ENCODE measurements around the gene MMP8.

The MMP8 gene

GRCh38 chr11:102719620-102720277 lies 5.0 kb downstream of the MMP8 start:
- DNase-seq, result no peak

GRCh38 chr11:102717280-102717679 lies 7.5 kb downstream of the MMP8 start:
- no peak for DNase-seq

GRCh38 chr11:102716527-102716926 lies 8.2 kb downstream of the MMP8 start:
- DNase-seq, result no peak

- no peak for DNase-seq
Measured at GRCh38 chr11:102712137-102712536, 12.6 kb downstream of the MMP8 start.

GRCh38 chr11:102709201-102709945 lies 15.4 kb downstream of the MMP8 start:
- no peak for DNase-seq

- DNase-seq, result no peak
Measured at GRCh38 chr11:102708654-102709053, 16.1 kb downstream of the MMP8 start.

- no peak for DNase-seq
Measured at GRCh38 chr11:102705626-102706025, 19.1 kb downstream of the MMP8 start, which contains the start of gene MMP27. MMP27 (minus strand) TSS chr11:102705769; CDS start chr11:102705714, 55 bp downstream.

GRCh38 chr11:102704841-102705240 lies 19.9 kb downstream of the MMP8 start:
- no peak for DNase-seq

- no peak for DNase-seq
Measured at GRCh38 chr11:102703826-102704493, 20.8 kb downstream of the MMP8 start.

- no peak for DNase-seq
Measured at GRCh38 chr11:102695201-102695600, 29.6 kb downstream of the MMP8 start.

GRCh38 chr11:102685754-102686153 lies 39.0 kb downstream of the MMP8 start:
- DNase-seq, result no peak

GRCh38 chr11:102685338-102685737 lies 39.4 kb downstream of the MMP8 start:
- DNase-seq, result no peak

- no peak for DNase-seq
Measured at GRCh38 chr11:102683277-102683676, 41.5 kb downstream of the MMP8 start.

- no peak for DNase-seq
Measured at GRCh38 chr11:102680945-102681344, 43.8 kb downstream of the MMP8 start.

- no peak for DNase-seq
Measured at GRCh38 chr11:102678022-102678421, 46.7 kb downstream of the MMP8 start.

GRCh38 chr11:102676084-102676483 lies 48.7 kb downstream of the MMP8 start:
- DNase-seq, result no peak

GRCh38 chr11:102669664-102670063 lies 55.1 kb downstream of the MMP8 start:
- DNase-seq, result no peak

- DNase-seq, result peak in 2 of 6 experiments; percentile 35 to 43
Measured at GRCh38 chr11:102666331-102666957, 58.3 kb downstream of the MMP8 start.

- DNase-seq, result peak in 1 of 6 experiments; percentile 2
Measured at GRCh38 chr11:102664001-102664752, 60.6 kb downstream of the MMP8 start.

- DNase-seq, result no peak
Measured at GRCh38 chr11:102662607-102663006, 62.1 kb downstream of the MMP8 start.

All from stimulated activated naive CD4-positive, alpha-beta T cell (primary cell).